K562 (cell line): ENCODE measurements around the gene SUPT16H. TPM values are rescaled to one million over a fixed set of nuclear protein-coding genes. Genes with fewer than 3 reads are reported as not detected.

ENCODE experiments used
- CREB1 ChIP-seq, 2 experiments: sonication (generic) in 1 of 2; formaldehyde crosslinking in 1 of 2; IDR thresholded peaks; 2 replicates each; pipeline versions ENCODE4 v1.6.1 to v1.8.0; 2012 to 2022; ENCODE audit warnings: inconsistent platforms in 1 of 2, mild to moderate bottlenecking in 1 of 2, missing genetic modification reagents in 1 of 2, moderate library complexity in 1 of 2
- ETV5 ChIP-seq: sonication (generic); formaldehyde crosslinking; IDR thresholded peaks from 2 replicates; pipeline ENCODE4 v1.4.0; 2020; ENCODE audit warnings: low read depth, mild to moderate bottlenecking, missing genetic modification reagents
- HNRNPLL ChIP-seq: fragments of 200-400 bp; formaldehyde crosslinking; IDR thresholded peaks from 2 replicates; pipeline ENCODE4 v1.6.1; 2017; ENCODE audit warnings: low read length, low read depth, mild to moderate bottlenecking; ENCODE audit not compliant: poor library complexity, severe bottlenecking
- MAZ ChIP-seq, 2 experiments: fragments of 450-650 bp in 1 of 2; sonication (generic) in 1 of 2; formaldehyde crosslinking; IDR thresholded peaks in 1 of 2; conservative IDR thresholded peaks in 1 of 2; 2 replicates each; pipeline versions ENCODE4 v1.4.0 to v1.5.0; 2020; ENCODE audit warnings: mild to moderate bottlenecking in 1 of 2, missing genetic modification reagents in 1 of 2
- RB1 ChIP-seq: fragments of 450-650 bp; IDR thresholded peaks from 2 replicates; pipeline ENCODE4 v1.6.1; 2017; ENCODE audit warnings: low read depth, mild to moderate bottlenecking
- TOE1 ChIP-seq, 2 experiments: fragments of 450-650 bp in 1 of 2; sonication (generic) in 1 of 2; formaldehyde crosslinking in 1 of 2; IDR thresholded peaks; 2 replicates each; pipeline versions ENCODE4 v1.7.1 to v1.8.0; 2016 to 2022; ENCODE audit warnings: borderline replicate concordance in 2 of 2, mild to moderate bottlenecking in 2 of 2, antibody characterized with exemption in 1 of 2, inconsistent platforms in 1 of 2, low read depth in 1 of 2, missing genetic modification reagents in 1 of 2, moderate library complexity in 1 of 2
- polyA plus RNA-seq, 8 experiments: library from polyadenylated mRNA; depleted of rRNA in 4 of 8; stranded (reverse) in 5 of 8; unstranded in 3 of 8; fragments of >200 nt; fragmentation: Nextera tagmentation in 2 of 8; fragmentation: Illumina TruSeq in 1 of 8; extraction: Ambion mirVana in 2 of 8; extraction: Trizol in 1 of 8; gene quantifications; 2 replicates each; pipeline versions ENCODE4 v1.2.1 to v1.2.3, GENCODE V29; 2011 to 2014; ENCODE audit warnings: inconsistent platforms in 1 of 8, missing spikeins in 1 of 8
- total RNA-seq, 7 experiments: library from RNA; depleted of rRNA in 6 of 7; stranded (reverse); fragments of >200 nt in 6 of 7; fragmentation: Illumina TruSeq in 2 of 7; extraction: Trizol in 2 of 7; gene quantifications; 2 replicates each; pipeline versions ENCODE4 v1.2.1 to v1.2.3, GENCODE V29; 2011 to 2021; ENCODE audit warnings: low replicate concordance in 1 of 7
- TF ChIP-seq, protein P1 (sequence below): fragments of 450-650 bp; IDR thresholded peaks from 2 replicates; pipeline ENCODE4 v1.6.1; 2016; ENCODE audit warnings: mild to moderate bottlenecking, moderate library complexity
- TF ChIP-seq, protein P2 (sequence below): fragments of 250-450 bp; sonication (Bioruptor Pico); IDR thresholded peaks from 2 replicates; pipeline ENCODE4 v1.5.0; 2021

Gene SUPT16H
- total and polyA plus RNA-seq, 9 of the 15 experiments (the other 6 are each of a cell fraction or from before 2014, with no cell fraction given), result 75.4 to 152 (median 105) TPM

DNA sequence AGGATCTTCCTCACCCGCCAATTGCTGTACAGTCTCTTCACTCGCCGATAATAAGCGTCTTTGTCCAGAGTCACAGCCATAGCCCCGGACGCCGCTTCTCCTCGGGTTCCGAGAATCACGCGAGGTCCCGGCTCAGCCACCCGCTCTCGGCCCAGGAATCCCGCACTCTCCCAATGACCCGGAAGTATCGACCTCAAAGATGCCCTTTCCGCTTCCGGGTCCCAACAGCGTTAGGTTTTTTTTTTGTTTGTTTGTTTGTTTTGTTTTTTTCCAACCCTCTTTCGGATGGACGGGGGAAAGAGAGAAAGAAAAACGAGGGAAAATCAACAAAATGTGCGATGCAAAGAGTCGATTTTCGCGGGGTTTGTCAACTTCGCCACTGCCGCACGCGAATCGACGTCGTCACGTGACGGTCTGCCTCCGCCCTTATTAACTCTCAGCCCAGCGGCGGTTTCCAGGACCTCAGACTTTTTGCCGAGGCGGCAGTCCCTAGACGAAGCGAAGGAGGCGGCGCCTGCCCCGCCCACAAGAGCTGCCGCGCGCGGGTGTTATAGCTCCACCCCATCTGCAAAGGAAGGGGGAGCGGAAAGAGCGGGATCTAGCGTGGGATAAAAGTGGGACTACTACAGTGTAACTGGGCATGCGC is at the start of gene SUPT16H (continued):
- TF ChIP-seq, protein P1, sequence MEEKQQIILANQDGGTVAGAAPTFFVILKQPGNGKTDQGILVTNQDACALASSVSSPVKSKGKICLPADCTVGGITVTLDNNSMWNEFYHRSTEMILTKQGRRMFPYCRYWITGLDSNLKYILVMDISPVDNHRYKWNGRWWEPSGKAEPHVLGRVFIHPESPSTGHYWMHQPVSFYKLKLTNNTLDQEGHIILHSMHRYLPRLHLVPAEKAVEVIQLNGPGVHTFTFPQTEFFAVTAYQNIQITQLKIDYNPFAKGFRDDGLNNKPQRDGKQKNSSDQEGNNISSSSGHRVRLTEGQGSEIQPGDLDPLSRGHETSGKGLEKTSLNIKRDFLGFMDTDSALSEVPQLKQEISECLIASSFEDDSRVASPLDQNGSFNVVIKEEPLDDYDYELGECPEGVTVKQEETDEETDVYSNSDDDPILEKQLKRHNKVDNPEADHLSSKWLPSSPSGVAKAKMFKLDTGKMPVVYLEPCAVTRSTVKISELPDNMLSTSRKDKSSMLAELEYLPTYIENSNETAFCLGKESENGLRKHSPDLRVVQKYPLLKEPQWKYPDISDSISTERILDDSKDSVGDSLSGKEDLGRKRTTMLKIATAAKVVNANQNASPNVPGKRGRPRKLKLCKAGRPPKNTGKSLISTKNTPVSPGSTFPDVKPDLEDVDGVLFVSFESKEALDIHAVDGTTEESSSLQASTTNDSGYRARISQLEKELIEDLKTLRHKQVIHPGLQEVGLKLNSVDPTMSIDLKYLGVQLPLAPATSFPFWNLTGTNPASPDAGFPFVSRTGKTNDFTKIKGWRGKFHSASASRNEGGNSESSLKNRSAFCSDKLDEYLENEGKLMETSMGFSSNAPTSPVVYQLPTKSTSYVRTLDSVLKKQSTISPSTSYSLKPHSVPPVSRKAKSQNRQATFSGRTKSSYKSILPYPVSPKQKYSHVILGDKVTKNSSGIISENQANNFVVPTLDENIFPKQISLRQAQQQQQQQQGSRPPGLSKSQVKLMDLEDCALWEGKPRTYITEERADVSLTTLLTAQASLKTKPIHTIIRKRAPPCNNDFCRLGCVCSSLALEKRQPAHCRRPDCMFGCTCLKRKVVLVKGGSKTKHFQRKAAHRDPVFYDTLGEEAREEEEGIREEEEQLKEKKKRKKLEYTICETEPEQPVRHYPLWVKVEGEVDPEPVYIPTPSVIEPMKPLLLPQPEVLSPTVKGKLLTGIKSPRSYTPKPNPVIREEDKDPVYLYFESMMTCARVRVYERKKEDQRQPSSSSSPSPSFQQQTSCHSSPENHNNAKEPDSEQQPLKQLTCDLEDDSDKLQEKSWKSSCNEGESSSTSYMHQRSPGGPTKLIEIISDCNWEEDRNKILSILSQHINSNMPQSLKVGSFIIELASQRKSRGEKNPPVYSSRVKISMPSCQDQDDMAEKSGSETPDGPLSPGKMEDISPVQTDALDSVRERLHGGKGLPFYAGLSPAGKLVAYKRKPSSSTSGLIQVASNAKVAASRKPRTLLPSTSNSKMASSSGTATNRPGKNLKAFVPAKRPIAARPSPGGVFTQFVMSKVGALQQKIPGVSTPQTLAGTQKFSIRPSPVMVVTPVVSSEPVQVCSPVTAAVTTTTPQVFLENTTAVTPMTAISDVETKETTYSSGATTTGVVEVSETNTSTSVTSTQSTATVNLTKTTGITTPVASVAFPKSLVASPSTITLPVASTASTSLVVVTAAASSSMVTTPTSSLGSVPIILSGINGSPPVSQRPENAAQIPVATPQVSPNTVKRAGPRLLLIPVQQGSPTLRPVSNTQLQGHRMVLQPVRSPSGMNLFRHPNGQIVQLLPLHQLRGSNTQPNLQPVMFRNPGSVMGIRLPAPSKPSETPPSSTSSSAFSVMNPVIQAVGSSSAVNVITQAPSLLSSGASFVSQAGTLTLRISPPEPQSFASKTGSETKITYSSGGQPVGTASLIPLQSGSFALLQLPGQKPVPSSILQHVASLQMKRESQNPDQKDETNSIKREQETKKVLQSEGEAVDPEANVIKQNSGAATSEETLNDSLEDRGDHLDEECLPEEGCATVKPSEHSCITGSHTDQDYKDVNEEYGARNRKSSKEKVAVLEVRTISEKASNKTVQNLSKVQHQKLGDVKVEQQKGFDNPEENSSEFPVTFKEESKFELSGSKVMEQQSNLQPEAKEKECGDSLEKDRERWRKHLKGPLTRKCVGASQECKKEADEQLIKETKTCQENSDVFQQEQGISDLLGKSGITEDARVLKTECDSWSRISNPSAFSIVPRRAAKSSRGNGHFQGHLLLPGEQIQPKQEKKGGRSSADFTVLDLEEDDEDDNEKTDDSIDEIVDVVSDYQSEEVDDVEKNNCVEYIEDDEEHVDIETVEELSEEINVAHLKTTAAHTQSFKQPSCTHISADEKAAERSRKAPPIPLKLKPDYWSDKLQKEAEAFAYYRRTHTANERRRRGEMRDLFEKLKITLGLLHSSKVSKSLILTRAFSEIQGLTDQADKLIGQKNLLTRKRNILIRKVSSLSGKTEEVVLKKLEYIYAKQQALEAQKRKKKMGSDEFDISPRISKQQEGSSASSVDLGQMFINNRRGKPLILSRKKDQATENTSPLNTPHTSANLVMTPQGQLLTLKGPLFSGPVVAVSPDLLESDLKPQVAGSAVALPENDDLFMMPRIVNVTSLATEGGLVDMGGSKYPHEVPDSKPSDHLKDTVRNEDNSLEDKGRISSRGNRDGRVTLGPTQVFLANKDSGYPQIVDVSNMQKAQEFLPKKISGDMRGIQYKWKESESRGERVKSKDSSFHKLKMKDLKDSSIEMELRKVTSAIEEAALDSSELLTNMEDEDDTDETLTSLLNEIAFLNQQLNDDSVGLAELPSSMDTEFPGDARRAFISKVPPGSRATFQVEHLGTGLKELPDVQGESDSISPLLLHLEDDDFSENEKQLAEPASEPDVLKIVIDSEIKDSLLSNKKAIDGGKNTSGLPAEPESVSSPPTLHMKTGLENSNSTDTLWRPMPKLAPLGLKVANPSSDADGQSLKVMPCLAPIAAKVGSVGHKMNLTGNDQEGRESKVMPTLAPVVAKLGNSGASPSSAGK, result peak; percentile 74
- TF ChIP-seq ETV5 (peak; percentile 41; the same call in 1 of the 2 replicates), TOE1 (IDR thresholded peaks at IDR 0.05; ENCODE audit: borderline replicate concordance) (peak; percentile 98), TOE1 (CRISPR knock-in tag; IDR thresholded peaks at IDR 0.05; ENCODE audit: borderline replicate concordance, low read depth) (no peak), CREB1 (IDR thresholded peaks at IDR 0.05) (no peak), CREB1 (CRISPR knock-in tag; IDR thresholded peaks at IDR 0.05) (peak; percentile 20; the same call in 1 of the 2 replicates), RB1 (peak; percentile 73), MAZ (CRISPR knock-in tag; conservative IDR thresholded peaks at IDR 0.05 in 1 of 2, IDR thresholded peaks at IDR 0.05 in 1 of 2) (peak in 1 of 2 experiments; percentile 22; a peak in 1 of 4 replicates), HNRNPLL (peak; percentile 43)
- TF ChIP-seq, protein P2, sequence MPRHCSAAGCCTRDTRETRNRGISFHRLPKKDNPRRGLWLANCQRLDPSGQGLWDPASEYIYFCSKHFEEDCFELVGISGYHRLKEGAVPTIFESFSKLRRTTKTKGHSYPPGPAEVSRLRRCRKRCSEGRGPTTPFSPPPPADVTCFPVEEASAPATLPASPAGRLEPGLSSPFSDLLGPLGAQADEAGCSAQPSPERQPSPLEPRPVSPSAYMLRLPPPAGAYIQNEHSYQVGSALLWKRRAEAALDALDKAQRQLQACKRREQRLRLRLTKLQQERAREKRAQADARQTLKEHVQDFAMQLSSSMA (CRISPR knock-in tag), result no peak
